Loucy (cell line): ENCODE data around the gene CCDC91.

Source experiments
- EZH2phosphoT487 ChIP-seq: fragments of 200-600 bp; IDR thresholded peaks from 2 replicates; pipeline ENCODE4 v1.6.1; 2018; ENCODE audit warnings: antibody characterized with exemption, mild to moderate bottlenecking, moderate library complexity, borderline replicate concordance
- TF ChIP-seq, protein P1 (sequence below): fragments of 200-600 bp; sonication (generic); conservative IDR thresholded peaks from 2 replicates; pipeline ENCODE4 v1.5.1; 2014; ENCODE audit warnings: mild to moderate bottlenecking, antibody characterized with exemption, low read length

DNA sequence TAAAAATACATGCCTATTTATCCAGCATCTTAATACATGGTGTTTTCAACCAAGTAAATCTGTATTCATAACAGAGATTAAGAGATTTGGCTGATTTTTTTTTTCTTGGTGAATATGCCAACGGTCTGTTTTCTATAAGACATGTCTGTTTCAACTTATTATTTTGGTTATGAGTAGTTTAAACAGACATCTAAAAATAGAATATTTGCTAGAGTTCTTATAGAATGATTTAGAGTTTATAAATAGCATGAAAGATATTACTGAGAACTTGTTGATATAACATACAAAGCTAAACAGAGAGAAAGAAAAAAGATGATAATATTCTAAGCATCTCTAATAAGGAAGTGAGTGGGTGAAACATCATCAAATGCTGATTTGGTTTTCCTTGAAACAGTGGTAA is 199.9 kb downstream of the CCDC91 start:
- TF ChIP-seq EZH2phosphoT487 = no peak
- TF ChIP-seq, protein P1, sequence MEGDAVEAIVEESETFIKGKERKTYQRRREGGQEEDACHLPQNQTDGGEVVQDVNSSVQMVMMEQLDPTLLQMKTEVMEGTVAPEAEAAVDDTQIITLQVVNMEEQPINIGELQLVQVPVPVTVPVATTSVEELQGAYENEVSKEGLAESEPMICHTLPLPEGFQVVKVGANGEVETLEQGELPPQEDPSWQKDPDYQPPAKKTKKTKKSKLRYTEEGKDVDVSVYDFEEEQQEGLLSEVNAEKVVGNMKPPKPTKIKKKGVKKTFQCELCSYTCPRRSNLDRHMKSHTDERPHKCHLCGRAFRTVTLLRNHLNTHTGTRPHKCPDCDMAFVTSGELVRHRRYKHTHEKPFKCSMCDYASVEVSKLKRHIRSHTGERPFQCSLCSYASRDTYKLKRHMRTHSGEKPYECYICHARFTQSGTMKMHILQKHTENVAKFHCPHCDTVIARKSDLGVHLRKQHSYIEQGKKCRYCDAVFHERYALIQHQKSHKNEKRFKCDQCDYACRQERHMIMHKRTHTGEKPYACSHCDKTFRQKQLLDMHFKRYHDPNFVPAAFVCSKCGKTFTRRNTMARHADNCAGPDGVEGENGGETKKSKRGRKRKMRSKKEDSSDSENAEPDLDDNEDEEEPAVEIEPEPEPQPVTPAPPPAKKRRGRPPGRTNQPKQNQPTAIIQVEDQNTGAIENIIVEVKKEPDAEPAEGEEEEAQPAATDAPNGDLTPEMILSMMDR = no peak
